Right atrium auricular region (tissue), 2 donors: Measurements from ENCODE around the gene DNPEP. TPM values are rescaled to one million over a fixed set of nuclear protein-coding genes. Genes with fewer than 3 reads are reported as not detected.

Experiments used
- DNase-seq: peaks from one replicate; pipeline ENCODE4 v3.0.0-alpha.2; 2019; ENCODE audit warnings: low spot score
- H3K27ac ChIP-seq, 2 donors: fragments of 200-600 bp; sonication (generic); 1 replicate in 1 of 2; 2 replicates in 1 of 2; pipeline ENCODE4 v1.5.1; 2016 to 2019
- H3K27me3 ChIP-seq, 2 donors: fragments of 200-600 bp; sonication (generic); one replicate each; pipeline versions ENCODE4 v1.5.1 to v1.6.0; 2017 to 2019
- H3K36me3 ChIP-seq: fragments of 200-600 bp; sonication (generic); one replicate; pipeline ENCODE4 v1.5.1; 2016
- H3K4me1 ChIP-seq, 2 donors: fragments of 200-600 bp; sonication (generic); one replicate each; pipeline versions ENCODE4 v1.5.1 to v1.6.0; 2017 to 2019
- H3K4me3 ChIP-seq, 2 donors: fragments of 200-600 bp; sonication (generic); 1 replicate in 1 of 2; 2 replicates in 1 of 2; pipeline ENCODE4 v1.5.1; 2017 to 2019; ENCODE audit warnings: mild to moderate bottlenecking in 1 of 2, moderate library complexity in 1 of 2
- H3K9me3 ChIP-seq, 2 donors: fragments of 200-600 bp; sonication (generic); one replicate each; pipeline ENCODE4 v1.5.1; 2019
- CTCF ChIP-seq, 2 donors: fragments of 200-600 bp; sonication (generic); IDR thresholded peaks; one replicate each; pipeline ENCODE4 v1.5.1; 2019; ENCODE audit warnings: antibody characterized with exemption in 2 of 2
- total RNA-seq, 2 donors: library from RNA; depleted of rRNA; stranded (reverse); fragments of >200 nt; gene quantifications; one replicate each; pipeline ENCODE4 v1.1.0, GENCODE V29; 2016

DNPEP gene
- total RNA-seq, 2 donors from 2014 or later: 48.1 to 51.2 TPM

GRCh38 chr2:219405451-219405850, 17.7 kb upstream of the DNPEP start:
- Histone ChIP-seq H3K9me3 (no peaks in the 10 kb centered on the region), H3K27me3 (no peaks in the 10 kb centered on the region), H3K36me3 (no peaks in the 10 kb centered on the region), H3K27ac (peak overlapping the region; percentile 86 to 92), H3K4me3 (no peak overlapping the region), H3K4me1 (peaks cover 0 to 49% of the 10 kb centered on the region in 2 donors)
- peak in 1 of 2 donors; percentile 59 for TF ChIP-seq CTCF (IDR thresholded peaks at IDR 0.05)
- DNase-seq: no peak

- H3K36me3 ChIP-seq: no peaks in the 10 kb centered on the region
- no peaks in the 10 kb centered on the region for H3K27me3 ChIP-seq
- no peaks in the 10 kb centered on the region for H3K9me3 ChIP-seq
- peak overlapping the region in 1 of 2 donors; percentile 9 for H3K4me3 ChIP-seq
- peaks cover 0 to 49% of the 10 kb centered on the region in 2 donors for H3K4me1 ChIP-seq
- DNase-seq: no peak
- TF ChIP-seq CTCF (IDR thresholded peaks at IDR 0.05): no peak
- peak overlapping the region; percentile 86 to 92 for H3K27ac ChIP-seq
Observed at GRCh38 chr2:219404954-219405353, 17.2 kb upstream of the DNPEP start.

GRCh38 chr2:219404291-219404910, 16.7 kb upstream of the DNPEP start:
- no peak for TF ChIP-seq CTCF (IDR thresholded peaks at IDR 0.05)
- Histone ChIP-seq H3K9me3 (no peaks in the 10 kb centered on the region), H3K36me3 (no peaks in the 10 kb centered on the region), H3K27ac (peak overlapping the region; percentile 86 to 92), H3K27me3 (no peaks in the 10 kb centered on the region), H3K4me3 (peak overlapping the region in 1 of 2 donors; percentile 9), H3K4me1 (peaks cover 0 to 49% of the 10 kb centered on the region in 2 donors)
- DNase-seq: no peak

GRCh38 chr2:219403861-219404260, 16.1 kb upstream of the DNPEP start:
- no peaks in the 10 kb centered on the region for H3K9me3 ChIP-seq
- H3K27ac ChIP-seq: peak overlapping the region; percentile 86 to 92
- peaks cover 0 to 47% of the 10 kb centered on the region in 2 donors for H3K4me1 ChIP-seq
- no peak for DNase-seq
- H3K4me3 ChIP-seq: no peak overlapping the region
- no peaks in the 10 kb centered on the region for H3K36me3 ChIP-seq
- TF ChIP-seq CTCF (IDR thresholded peaks at IDR 0.05): no peak
- no peaks in the 10 kb centered on the region for H3K27me3 ChIP-seq

GRCh38 chr2:219402665-219403515, 15.2 kb upstream of the DNPEP start:
- Histone ChIP-seq H3K36me3 (no peaks in the 10 kb centered on the region), H3K4me3 (no peak overlapping the region), H3K9me3 (no peaks in the 10 kb centered on the region), H3K27me3 (no peaks in the 10 kb centered on the region), H3K4me1 (peaks cover 0 to 41% of the 10 kb centered on the region in 2 donors), H3K27ac (peak overlapping the region; percentile 86 to 92)
- DNase-seq: peak; percentile 80
- peak; percentile 84 to 94 for TF ChIP-seq CTCF (IDR thresholded peaks at IDR 0.05)
